ENCODE data around the gene SLC26A3. TPM values are rescaled to one million over a fixed set of nuclear protein-coding genes. Genes with fewer than 3 reads are reported as not detected.

SLC26A3 gene
- total RNA-seq, 1 donor from 2014 or later = not detected

DNA sequence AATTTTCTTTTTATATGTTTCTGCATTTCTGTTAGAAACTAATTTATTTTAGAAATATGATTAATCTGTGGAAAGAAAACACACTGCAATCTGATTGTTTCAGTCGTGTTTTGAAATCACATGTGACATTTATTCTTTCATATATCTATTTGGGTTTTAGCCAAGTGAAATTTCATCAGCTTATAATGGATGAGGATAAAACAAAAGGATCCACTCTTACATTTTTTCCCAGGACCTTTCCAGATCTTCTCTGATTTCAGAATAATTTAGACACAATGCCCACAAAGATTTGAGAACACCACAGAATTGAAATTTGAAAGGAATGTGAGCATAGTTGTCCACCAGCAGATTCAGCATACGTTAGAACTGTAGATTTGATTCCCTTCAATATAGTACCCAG, 30.0 kb downstream of the SLC26A3 start:
- H4K20me1 ChIP-seq (ENCODE audit: low read depth) = no peaks in the 10 kb centered on the region
- Mint-ChIP-seq H3K4me1 (no peaks in the 10 kb centered on the region), H3K27ac (no peak overlapping the region), H3K4me3 (no peak overlapping the region), H3K27me3 (ENCODE audit: insufficient read depth, low read depth) (no peaks in the 10 kb centered on the region), H3K9me3 (no peaks in the 10 kb centered on the region), H3K36me3 (no peaks in the 10 kb centered on the region)
- DNase-seq (ENCODE audit: low spot score) = no peak
- H3K4me1 ChIP-seq = no peaks in the 10 kb centered on the region
- no peak for TF ChIP-seq EZH2phosphoT487 (IDR thresholded peaks at IDR 0.05)
- no peak for TF ChIP-seq EZH2 (IDR thresholded peaks at IDR 0.05)
- TF ChIP-seq, protein P1, sequence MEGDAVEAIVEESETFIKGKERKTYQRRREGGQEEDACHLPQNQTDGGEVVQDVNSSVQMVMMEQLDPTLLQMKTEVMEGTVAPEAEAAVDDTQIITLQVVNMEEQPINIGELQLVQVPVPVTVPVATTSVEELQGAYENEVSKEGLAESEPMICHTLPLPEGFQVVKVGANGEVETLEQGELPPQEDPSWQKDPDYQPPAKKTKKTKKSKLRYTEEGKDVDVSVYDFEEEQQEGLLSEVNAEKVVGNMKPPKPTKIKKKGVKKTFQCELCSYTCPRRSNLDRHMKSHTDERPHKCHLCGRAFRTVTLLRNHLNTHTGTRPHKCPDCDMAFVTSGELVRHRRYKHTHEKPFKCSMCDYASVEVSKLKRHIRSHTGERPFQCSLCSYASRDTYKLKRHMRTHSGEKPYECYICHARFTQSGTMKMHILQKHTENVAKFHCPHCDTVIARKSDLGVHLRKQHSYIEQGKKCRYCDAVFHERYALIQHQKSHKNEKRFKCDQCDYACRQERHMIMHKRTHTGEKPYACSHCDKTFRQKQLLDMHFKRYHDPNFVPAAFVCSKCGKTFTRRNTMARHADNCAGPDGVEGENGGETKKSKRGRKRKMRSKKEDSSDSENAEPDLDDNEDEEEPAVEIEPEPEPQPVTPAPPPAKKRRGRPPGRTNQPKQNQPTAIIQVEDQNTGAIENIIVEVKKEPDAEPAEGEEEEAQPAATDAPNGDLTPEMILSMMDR (IDR thresholded peaks at IDR 0.05) = no peak
- H3K9ac ChIP-seq = no peak overlapping the region
- H3K36me3 ChIP-seq = no peaks in the 10 kb centered on the region
- H3K9me3 ChIP-seq (ENCODE audit: low read depth) = no peaks in the 10 kb centered on the region
- no peaks in the 10 kb centered on the region for H3F3A ChIP-seq (ENCODE audit: low read depth)
- H2AFZ ChIP-seq (replicated peaks) = no peak overlapping the region
- no peaks in the 10 kb centered on the region for H3K79me2 ChIP-seq (ENCODE audit: low read depth)
- H3K27me3 ChIP-seq = no peaks in the 10 kb centered on the region
- H3K27ac ChIP-seq = no peak overlapping the region
- H3K4me2 ChIP-seq = no peak overlapping the region
- H3K4me3 ChIP-seq = no peak overlapping the region

DNA sequence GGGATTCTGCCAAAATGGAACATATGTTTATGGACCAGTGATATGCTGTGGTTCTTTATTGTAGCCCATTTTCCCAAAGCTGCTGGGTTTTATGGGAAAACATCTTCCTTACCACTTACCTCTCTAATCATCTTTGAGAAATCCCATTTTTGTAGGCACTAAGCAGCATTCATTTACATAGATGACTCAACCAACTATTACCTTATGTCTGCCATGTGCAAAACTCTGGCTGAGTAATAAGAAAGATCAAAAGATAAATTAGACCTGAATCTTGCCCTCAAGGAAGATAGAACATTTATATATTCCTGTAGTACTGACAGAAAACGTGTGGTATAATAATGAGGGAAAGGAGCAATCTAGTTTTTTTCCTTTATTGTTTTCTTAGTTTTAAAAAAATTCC, 34.8 kb downstream of the SLC26A3 start:
- TF ChIP-seq, protein P1 (IDR thresholded peaks at IDR 0.05) = no peak
- TF ChIP-seq EZH2phosphoT487 (IDR thresholded peaks at IDR 0.05) (no peak), EZH2 (IDR thresholded peaks at IDR 0.05) (no peak)
- Histone ChIP-seq H3K36me3 (no peaks in the 10 kb centered on the region), H3K4me1 (no peaks in the 10 kb centered on the region), H3K79me2 (ENCODE audit: low read depth) (no peaks in the 10 kb centered on the region), H3K9me3 (ENCODE audit: low read depth) (no peaks in the 10 kb centered on the region), H3K4me2 (no peak overlapping the region), H2AFZ (replicated peaks) (no peak overlapping the region), H4K20me1 (ENCODE audit: low read depth) (no peaks in the 10 kb centered on the region), H3F3A (ENCODE audit: low read depth) (no peaks in the 10 kb centered on the region), H3K27me3 (no peaks in the 10 kb centered on the region), H3K27ac (no peak overlapping the region), H3K4me3 (no peak overlapping the region), H3K9ac (no peak overlapping the region)
- Mint-ChIP-seq H3K9me3 (no peaks in the 10 kb centered on the region), H3K36me3 (no peaks in the 10 kb centered on the region), H3K4me3 (no peak overlapping the region), H3K27ac (no peak overlapping the region), H3K27me3 (ENCODE audit: insufficient read depth, low read depth) (no peaks in the 10 kb centered on the region), H3K4me1 (no peaks in the 10 kb centered on the region)
- DNase-seq (ENCODE audit: low spot score) = no peak

DNA sequence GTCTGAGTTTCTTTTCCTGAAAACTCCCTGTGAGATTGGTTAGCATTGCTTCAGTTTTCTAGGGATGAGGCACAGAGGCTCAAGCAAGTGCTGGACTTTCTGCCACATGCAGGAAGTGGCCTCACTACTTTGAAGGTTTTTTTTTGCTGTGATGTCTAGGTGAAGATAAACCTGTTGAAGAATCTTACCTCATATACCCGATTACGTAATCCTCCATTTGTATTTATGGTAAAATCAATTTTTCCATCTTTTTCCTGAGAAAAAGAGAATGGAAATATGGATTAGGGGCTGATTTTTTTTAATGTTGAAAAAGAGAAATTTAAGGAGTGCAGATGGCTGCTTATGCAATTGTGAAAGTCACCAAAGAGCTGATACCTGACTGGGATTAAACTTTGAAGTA, 35.6 kb downstream of the SLC26A3 start:
- H3K27me3 ChIP-seq = no peaks in the 10 kb centered on the region
- no peaks in the 10 kb centered on the region for H3K4me1 ChIP-seq
- no peak overlapping the region for H3K27ac ChIP-seq
- H3K9ac ChIP-seq = no peak overlapping the region
- no peaks in the 10 kb centered on the region for H3F3A ChIP-seq (ENCODE audit: low read depth)
- Mint-ChIP-seq H3K9me3 (no peaks in the 10 kb centered on the region), H3K4me1 (no peaks in the 10 kb centered on the region), H3K36me3 (no peaks in the 10 kb centered on the region), H3K4me3 (no peak overlapping the region), H3K27me3 (ENCODE audit: insufficient read depth, low read depth) (no peaks in the 10 kb centered on the region), H3K27ac (no peak overlapping the region)
- no peaks in the 10 kb centered on the region for H3K9me3 ChIP-seq (ENCODE audit: low read depth)
- no peaks in the 10 kb centered on the region for H3K79me2 ChIP-seq (ENCODE audit: low read depth)
- TF ChIP-seq EZH2phosphoT487 (IDR thresholded peaks at IDR 0.05) (no peak), EZH2 (IDR thresholded peaks at IDR 0.05) (no peak)
- TF ChIP-seq, protein P1 (IDR thresholded peaks at IDR 0.05) = no peak
- no peak overlapping the region for H2AFZ ChIP-seq (replicated peaks)
- H3K36me3 ChIP-seq = no peaks in the 10 kb centered on the region
- DNase-seq (ENCODE audit: low spot score) = no peak
- H4K20me1 ChIP-seq (ENCODE audit: low read depth) = no peaks in the 10 kb centered on the region
- H3K4me2 ChIP-seq = no peak overlapping the region
- H3K4me3 ChIP-seq = no peak overlapping the region
